ENCODE data around the gene CYREN. TPM values are rescaled to one million over a fixed set of nuclear protein-coding genes. Genes with fewer than 3 reads are reported as not detected.

Gene CYREN
- total and polyA plus RNA-seq, 2 of the 13 experiments (the other 11 are each of a cell fraction or from before 2014, with no cell fraction given): 20.7 to 60.7 TPM

DNA sequence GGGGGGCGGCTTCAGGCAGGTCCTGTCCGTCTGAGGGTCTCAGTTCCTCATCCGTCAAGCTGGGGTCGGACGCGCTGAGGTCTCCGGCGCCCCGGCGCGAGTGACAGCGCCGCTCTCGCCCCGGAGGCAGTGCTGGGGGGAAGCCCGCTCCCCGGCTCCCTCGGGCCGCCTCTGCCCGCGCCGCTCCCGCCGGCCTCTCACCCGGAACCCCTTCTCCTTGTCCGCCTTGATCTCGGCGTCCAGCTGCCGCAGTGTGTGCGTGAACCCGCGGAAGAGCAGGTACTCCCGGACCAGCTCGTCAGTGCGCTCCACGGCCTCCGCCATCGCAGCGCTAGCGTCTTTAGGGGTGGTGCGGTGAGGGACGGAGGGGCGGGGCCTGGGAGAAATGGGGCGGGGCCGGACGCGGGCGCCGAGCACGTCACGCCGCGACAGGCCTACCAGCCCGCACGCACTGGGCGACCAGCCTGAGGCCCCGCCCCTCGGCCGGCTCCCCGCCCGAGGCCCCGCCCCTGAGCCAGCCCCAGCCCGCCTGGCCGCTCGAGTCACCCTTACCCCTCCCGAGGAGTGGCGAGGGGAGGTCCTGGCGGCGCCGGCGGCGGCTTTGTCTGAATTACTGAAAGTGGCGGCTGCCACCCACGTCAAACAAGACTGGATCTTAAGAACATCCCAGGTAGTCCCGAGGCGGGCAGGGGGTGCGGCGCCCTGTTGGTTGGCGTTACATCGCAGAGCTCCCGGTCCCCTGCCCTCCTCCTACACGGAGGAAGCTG is 40.9 kb upstream of the CYREN start, which contains the start of gene WDR91 (continued):
- TF ChIP-seq SOX5 (CRISPR knock-in tag; IDR thresholded peaks at IDR 0.05; ENCODE audit: borderline replicate concordance) (peak; percentile 17; the same call in 1 of the 2 replicates), KMT2A (CRISPR knock-in tag; IDR thresholded peaks at IDR 0.05) (peak; percentile 67; the same call in 1 of the 2 replicates), SRY (CRISPR knock-in tag; IDR thresholded peaks at IDR 0.05) (0 out of 2 replicates have a peak, but pooled peaks have one; percentile 90), SKI (IDR thresholded peaks at IDR 0.05; ENCODE audit: partially characterized antibody) (peak; percentile 22), MZF1 (CRISPR knock-in tag; IDR thresholded peaks at IDR 0.05; ENCODE audit: borderline replicate concordance) (no peak), SOX13 (IDR thresholded peaks at IDR 0.05) (no peak), SOX13 (CRISPR knock-in tag; conservative IDR thresholded peaks at IDR 0.05 in 1 of 2, IDR thresholded peaks at IDR 0.05 in 1 of 2) (no peak; a peak in 2 of 4 replicates), TSC22D2 (CRISPR knock-in tag; IDR thresholded peaks at IDR 0.05; ENCODE audit: borderline replicate concordance) (no peak), MTF1 (CRISPR knock-in tag; IDR thresholded peaks at IDR 0.05) (no peak), U2AF2 (IDR thresholded peaks at IDR 0.05; ENCODE audit: low read depth, low read length) (no peak), ZEB1 (IDR thresholded peaks at IDR 0.05; ENCODE audit: insufficient replicate concordance, low read depth) (no peak), SMAD9 (CRISPR knock-in tag; IDR thresholded peaks at IDR 0.05) (peak; percentile 17; the same call in 1 of the 2 replicates), ERF (CRISPR knock-in tag; IDR thresholded peaks at IDR 0.05) (no peak; the same call in 1 of the 2 replicates), POLR2G (IDR thresholded peaks at IDR 0.05; ENCODE audit: low read depth, low read length) (peak; percentile 68), MED1 (CRISPR knock-in tag; IDR thresholded peaks at IDR 0.05) (peak; percentile 29; the same call in 1 of the 2 replicates), NBN (conservative IDR thresholded peaks at IDR 0.05) (no peak), NKX3-1 (CRISPR knock-in tag; IDR thresholded peaks at IDR 0.05) (no peak), TBL1XR1 (IDR thresholded peaks at IDR 0.05; ENCODE audit: borderline replicate concordance, low read length, partially characterized antibody) (no peak), RELA (CRISPR knock-in tag; IDR thresholded peaks at IDR 0.05) (0 out of 2 replicates have a peak, but pooled peaks have one; percentile 38)
- TF ChIP-seq, protein P1, sequence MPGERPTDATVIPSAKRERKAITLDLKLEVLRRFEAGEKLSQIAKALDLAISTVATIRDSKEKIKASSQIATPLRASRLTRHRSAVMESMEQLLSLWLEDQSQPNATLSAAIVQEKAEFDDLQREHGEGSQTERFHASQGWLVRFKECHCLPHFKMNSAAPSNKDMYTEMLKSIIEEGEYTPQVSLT (CRISPR knock-in tag; IDR thresholded peaks at IDR 0.05; ENCODE audit: borderline replicate concordance, low read depth): no peak
- TF ChIP-seq, protein P2, sequence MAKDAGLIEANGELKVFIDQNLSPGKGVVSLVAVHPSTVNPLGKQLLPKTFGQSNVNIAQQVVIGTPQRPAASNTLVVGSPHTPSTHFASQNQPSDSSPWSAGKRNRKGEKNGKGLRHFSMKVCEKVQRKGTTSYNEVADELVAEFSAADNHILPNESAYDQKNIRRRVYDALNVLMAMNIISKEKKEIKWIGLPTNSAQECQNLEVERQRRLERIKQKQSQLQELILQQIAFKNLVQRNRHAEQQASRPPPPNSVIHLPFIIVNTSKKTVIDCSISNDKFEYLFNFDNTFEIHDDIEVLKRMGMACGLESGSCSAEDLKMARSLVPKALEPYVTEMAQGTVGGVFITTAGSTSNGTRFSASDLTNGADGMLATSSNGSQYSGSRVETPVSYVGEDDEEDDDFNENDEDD (CRISPR knock-in tag; IDR thresholded peaks at IDR 0.05; ENCODE audit: borderline replicate concordance): no peak
- TF ChIP-seq, protein P3, sequence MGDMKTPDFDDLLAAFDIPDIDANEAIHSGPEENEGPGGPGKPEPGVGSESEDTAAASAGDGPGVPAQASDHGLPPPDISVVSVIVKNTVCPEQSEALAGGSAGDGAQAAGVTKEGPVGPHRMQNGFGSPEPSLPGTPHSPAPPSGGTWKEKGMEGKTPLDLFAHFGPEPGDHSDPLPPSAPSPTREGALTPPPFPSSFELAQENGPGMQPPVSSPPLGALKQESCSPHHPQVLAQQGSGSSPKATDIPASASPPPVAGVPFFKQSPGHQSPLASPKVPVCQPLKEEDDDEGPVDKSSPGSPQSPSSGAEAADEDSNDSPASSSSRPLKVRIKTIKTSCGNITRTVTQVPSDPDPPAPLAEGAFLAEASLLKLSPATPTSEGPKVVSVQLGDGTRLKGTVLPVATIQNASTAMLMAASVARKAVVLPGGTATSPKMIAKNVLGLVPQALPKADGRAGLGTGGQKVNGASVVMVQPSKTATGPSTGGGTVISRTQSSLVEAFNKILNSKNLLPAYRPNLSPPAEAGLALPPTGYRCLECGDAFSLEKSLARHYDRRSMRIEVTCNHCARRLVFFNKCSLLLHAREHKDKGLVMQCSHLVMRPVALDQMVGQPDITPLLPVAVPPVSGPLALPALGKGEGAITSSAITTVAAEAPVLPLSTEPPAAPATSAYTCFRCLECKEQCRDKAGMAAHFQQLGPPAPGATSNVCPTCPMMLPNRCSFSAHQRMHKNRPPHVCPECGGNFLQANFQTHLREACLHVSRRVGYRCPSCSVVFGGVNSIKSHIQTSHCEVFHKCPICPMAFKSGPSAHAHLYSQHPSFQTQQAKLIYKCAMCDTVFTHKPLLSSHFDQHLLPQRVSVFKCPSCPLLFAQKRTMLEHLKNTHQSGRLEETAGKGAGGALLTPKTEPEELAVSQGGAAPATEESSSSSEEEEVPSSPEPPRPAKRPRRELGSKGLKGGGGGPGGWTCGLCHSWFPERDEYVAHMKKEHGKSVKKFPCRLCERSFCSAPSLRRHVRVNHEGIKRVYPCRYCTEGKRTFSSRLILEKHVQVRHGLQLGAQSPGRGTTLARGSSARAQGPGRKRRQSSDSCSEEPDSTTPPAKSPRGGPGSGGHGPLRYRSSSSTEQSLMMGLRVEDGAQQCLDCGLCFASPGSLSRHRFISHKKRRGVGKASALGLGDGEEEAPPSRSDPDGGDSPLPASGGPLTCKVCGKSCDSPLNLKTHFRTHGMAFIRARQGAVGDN (CRISPR knock-in tag; IDR thresholded peaks at IDR 0.05): peak; percentile 84
- TF ChIP-seq, protein P4, sequence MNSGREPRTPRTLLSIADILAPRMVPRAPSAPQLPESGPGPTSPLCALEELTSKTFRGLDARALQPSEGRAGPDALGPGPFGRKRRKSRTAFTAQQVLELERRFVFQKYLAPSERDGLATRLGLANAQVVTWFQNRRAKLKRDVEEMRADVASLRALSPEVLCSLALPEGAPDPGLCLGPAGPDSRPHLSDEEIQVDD (CRISPR knock-in tag; IDR thresholded peaks at IDR 0.05; ENCODE audit: borderline replicate concordance): no peak
- TF ChIP-seq, protein P5, sequence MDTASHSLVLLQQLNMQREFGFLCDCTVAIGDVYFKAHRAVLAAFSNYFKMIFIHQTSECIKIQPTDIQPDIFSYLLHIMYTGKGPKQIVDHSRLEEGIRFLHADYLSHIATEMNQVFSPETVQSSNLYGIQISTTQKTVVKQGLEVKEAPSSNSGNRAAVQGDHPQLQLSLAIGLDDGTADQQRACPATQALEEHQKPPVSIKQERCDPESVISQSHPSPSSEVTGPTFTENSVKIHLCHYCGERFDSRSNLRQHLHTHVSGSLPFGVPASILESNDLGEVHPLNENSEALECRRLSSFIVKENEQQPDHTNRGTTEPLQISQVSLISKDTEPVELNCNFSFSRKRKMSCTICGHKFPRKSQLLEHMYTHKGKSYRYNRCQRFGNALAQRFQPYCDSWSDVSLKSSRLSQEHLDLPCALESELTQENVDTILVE (CRISPR knock-in tag; IDR thresholded peaks at IDR 0.05): no peak
